COLO668 (cell line): ENCODE measurements around the gene PDE11A.

Experiments used
- DNase-seq: peaks from one replicate; lab custom pipeline; 2025; ENCODE audit not compliant: unreplicated experiment; lab: John Stamatoyannopoulos, UW

PDE11A gene

DNA sequence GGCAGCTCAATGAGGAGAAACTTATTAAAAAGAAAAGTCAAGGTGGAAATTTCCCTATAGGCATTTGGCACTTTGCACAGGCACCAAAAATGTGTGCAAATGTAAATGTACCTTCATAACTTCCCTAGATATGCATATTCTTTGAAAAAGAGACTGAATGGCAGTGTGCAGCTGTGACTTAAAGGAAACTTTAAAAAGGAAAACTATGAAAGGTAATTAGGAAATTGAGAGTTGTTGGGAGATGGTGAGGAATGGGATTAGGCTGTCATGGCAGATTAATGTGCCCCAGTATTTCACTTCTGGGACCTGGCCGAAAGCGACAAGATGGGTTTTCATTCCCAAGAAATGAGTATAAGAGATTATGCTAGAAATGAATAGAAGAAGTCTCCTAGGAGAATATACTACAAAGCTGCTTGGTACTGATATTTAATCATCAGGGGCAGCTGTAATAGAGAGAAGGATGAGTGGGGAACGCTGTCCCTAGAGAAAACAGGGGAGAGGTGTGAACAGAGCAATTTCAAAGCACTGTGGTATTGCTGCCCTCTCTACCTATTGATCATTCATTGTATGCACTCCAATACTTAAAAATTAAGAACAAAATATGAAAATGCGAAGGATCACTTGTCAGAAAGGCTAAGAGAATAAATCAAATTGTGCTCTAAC, 366.9 kb downstream of the PDE11A start:
- no peak for DNase-seq

DNA sequence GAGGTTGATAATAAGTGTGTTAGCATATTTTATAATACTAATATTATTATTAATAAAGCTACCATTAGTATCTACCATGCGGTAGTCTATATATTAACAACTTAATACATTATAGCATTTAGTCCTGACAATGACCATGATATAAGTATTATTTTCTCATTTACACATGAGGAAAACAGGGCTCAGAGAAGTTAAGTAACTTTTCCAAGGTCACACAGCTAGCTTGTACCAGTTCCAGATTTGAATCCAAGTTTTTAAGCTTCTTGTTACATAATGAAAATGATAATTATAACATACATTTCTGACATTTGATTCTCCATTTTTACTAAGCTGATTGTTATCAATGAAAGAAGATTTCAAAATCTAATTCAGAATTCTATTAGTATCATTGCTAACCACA, 369.4 kb downstream of the PDE11A start:
- DNase-seq, result no peak

GRCh38 chr2:177698281-177698680, 374.3 kb downstream of the PDE11A start:
- DNase-seq, result no peak

DNA sequence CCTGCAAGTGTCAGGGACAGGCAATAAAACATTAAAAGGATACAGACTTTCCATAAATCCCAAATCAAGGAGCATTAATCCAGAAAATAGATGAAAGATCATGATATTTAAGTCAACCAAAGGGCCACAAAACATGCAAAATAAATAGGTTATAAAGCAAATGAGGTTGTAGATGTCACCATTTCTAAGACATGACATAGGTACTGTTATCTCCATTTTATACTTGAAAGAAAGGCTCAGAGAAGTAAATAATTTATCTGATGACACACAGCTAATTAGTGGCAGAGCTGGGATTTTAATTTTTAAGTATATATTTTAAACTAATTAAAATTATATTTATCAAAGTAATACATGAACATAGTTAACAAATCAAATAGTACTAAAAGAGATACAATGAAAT, 378.2 kb downstream of the PDE11A start:
- DNase-seq, result no peak

DNA sequence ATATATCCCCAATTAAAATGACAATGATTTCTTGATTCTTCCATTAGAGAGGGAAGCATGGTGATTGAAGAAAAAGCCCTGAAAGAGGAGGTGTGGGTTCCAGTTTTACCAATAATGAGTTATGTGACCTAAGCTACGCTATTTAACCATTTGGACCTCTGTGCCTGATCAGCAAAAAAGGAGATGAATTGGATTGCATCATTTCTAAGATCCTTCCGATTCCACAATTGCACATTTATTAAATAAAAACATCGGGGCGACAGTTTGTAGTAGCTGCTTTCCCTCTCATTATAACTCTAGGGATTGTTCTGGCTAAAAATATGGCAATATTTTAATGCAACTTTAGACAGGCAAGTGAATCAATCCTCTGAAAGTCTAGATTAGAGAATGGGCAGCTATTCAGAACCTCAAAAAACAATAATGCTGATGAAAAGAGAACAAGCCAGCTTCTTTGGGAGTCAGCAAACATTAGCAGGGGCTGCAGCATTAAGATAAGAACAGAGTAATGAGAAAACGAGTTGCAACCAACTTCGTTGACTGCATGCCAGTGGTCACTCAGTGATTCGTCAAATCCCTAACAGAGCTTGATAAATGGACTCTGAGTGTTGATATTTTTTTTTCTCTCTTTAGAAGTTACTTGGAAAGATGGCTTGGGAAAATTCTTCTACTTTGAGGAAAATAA, 378.8 kb downstream of the PDE11A start:
- DNase-seq, result no peak

- DNase-seq, result no peak
Measured at GRCh38 chr2:177692783-177693269, 379.8 kb downstream of the PDE11A start.

- no peak for DNase-seq
Measured at GRCh38 chr2:177692042-177692782, 380.4 kb downstream of the PDE11A start.

GRCh38 chr2:177691177-177691576, 381.4 kb downstream of the PDE11A start:
- DNase-seq, result no peak

DNA sequence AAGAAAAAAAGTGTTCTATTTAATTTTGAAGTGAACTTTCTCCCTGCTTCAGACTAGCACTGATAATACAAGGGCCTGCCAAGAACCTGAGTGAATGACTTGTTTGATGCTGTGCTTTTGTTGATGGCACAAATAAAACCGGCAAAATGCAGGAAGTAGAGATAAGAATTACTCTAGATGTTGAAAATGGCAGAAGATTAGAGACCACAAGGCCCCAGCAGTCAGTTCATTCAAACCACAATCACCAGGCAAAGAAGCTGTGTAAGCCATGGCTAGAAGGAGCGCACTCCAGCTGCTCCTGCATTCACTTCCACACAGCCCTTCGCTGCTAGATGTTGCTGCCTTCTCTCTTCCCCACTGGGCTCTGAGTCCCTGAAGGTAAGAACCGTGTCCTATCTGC, 383.0 kb downstream of the PDE11A start:
- DNase-seq, result no peak

- DNase-seq, result no peak
Measured at GRCh38 chr2:177688844-177689243, 383.7 kb downstream of the PDE11A start.

- DNase-seq, result no peak
Measured at GRCh38 chr2:177683661-177684069, 388.9 kb downstream of the PDE11A start.

- no peak for DNase-seq
Measured at GRCh38 chr2:177682836-177683660, 389.5 kb downstream of the PDE11A start.

- DNase-seq, result no peak
Measured at GRCh38 chr2:177682006-177682405, 390.6 kb downstream of the PDE11A start.

DNA sequence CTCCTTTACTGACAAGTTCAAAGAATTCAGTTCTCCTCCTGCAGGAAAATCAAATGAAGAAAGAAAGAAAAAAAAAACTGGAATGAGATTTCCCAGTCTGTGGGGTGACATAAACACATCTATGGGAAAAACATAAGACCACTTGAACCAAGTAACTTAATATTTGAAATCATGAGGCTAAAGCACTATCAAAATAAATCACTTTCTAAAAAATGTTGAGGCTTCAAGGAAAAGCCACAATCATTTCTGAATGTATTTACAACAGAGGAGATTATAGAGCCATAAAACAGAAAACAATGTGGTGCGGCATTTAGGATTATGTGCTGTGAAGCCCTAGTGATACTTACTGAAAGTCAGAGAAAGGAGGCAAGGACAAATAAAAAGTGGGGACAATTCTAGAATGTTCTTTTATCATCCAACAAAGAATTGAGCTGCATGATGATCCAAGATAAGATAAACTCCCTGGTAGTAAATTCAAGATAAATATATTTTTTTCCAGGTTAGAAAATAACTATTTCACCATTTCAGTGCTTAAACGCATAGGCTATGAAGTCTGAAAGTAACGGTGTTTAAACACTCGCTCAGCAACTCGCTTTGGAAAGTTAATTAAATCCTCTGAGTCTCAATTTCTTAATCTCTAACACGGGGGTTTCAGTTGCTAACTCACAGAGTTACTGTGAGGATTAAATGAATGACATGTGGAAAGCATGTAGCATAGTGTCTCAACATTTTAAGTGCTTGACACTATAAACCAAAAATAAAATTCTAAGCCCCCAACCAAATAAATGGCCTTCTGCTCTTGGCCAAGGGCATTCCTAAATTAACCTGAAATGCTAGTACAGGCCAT, 391.5 kb downstream of the PDE11A start:
- no peak for DNase-seq

- DNase-seq, result no peak
Measured at GRCh38 chr2:177679611-177680605, 392.7 kb downstream of the PDE11A start.

DNA sequence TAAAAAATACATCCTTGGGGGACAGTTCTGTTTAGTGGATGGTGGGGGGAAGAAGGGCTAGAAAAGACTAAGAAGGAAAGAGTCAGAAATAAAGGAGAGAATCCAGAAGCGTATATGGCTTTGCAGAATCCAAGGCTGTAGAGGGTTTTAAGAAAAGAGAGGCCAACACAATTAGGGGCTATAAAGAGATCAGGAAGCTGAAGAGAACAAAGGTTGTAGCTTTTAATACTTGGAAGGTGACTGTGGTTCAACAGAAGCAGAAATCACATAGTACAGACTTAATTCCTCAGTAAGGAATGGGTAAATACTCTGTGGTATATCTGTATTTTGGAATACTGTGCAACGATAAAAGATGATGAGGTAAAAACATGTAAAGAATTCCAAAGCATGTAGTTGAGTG, 393.6 kb downstream of the PDE11A start:
- no peak for DNase-seq

- DNase-seq, result no peak
Measured at GRCh38 chr2:177676636-177677035, 395.9 kb downstream of the PDE11A start.

GRCh38 chr2:177675825-177676224, 396.8 kb downstream of the PDE11A start:
- no peak for DNase-seq

DNA sequence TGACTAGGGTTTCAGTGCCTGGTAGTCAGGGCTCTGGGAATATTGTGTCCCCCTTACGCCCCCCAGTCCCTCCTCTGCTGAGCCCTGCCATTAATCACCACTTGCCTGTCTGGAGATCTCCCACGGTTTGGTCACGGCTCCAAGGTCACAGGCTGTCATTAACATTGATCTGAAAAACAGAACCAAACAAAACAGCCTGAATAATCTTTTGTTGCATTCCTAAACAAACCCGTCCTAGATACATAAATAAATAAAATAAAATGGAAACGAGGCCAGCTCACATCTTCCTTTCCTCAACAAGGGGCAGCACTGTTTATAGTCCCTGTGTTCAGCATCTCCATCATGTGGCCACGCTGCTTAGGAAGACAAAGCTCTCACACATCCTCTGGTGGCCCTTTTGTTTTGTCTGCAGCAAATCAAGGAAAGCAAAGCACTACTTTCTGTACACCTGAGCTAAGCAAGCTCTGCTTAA, 397.2 kb downstream of the PDE11A start:
- DNase-seq, result no peak
